Activated CD4-positive, alpha-beta T cell treated with anti-CD3 and anti-CD28 coated beads, Interleukin-2, amount 10 ng/mL, durations not matched to agents 24 days and 14 days (primary cell): ENCODE measurements around the gene DPP10. TPM values are rescaled to one million over a fixed set of nuclear protein-coding genes. Genes with fewer than 3 reads are reported as not detected.
"Not testable (repeated sequence)": the region's sequence is repeated elsewhere in the genome, so short reads cannot be mapped to it uniquely, and the experiment has no call there.

Experiments
- DNase-seq: peaks from one replicate; pipeline ENCODE4 v3.0.0; 2022
- H3K27ac Mint-ChIP-seq: one replicate; pipeline ENCODE4 v1.8.0; 2022; ENCODE audit warnings: mild to moderate bottlenecking, mixed read lengths
- H3K27me3 Mint-ChIP-seq: one replicate; pipeline ENCODE4 v1.8.0; 2022; ENCODE audit warnings: mixed read lengths
- H3K36me3 Mint-ChIP-seq: one replicate; pipeline ENCODE4 v1.8.0; 2022; ENCODE audit warnings: low read depth, mild to moderate bottlenecking, mixed read lengths
- H3K4me1 Mint-ChIP-seq: one replicate; pipeline ENCODE4 v1.8.0; 2021; ENCODE audit warnings: mixed read lengths
- H3K4me3 Mint-ChIP-seq: one replicate; pipeline ENCODE4 v1.8.0; 2022; ENCODE audit warnings: mild to moderate bottlenecking, moderate library complexity, mixed read lengths
- H3K9me3 Mint-ChIP-seq: one replicate; pipeline ENCODE4 v1.8.0; 2021; ENCODE audit warnings: mixed read lengths
- intact Hi-C: fragments of 100-400 bp; cut with micrococcal nuclease; formaldehyde crosslinking; loops from one replicate; pipeline ENCODE4 v1.15.1; 2023
- total RNA-seq: library from RNA; stranded (reverse); gene quantifications from 2 replicates; pipeline ENCODE4 v1.2.3, GENCODE V29; 2022

DPP10 gene
- total RNA-seq, 1 donor from 2014 or later, result not detected

- H3K27ac Mint-ChIP-seq, H3K27me3 Mint-ChIP-seq, DNase-seq, H3K4me3 Mint-ChIP-seq, H3K4me1 Mint-ChIP-seq, H3K9me3 Mint-ChIP-seq, H3K36me3 Mint-ChIP-seq, intact Hi-C loops: not testable (repeated sequence)
These were observed 561.9 kb downstream of the DPP10 start for GRCh38 chr2:115004321-115004720.

GRCh38 chr2:115011721-115012120 is 569.3 kb downstream of the DPP10 start:
- intact Hi-C loops, result no loop called here
- no peak for DNase-seq

GRCh38 chr2:115022013-115022412 is 579.6 kb downstream of the DPP10 start:
- intact Hi-C loops, H3K27ac Mint-ChIP-seq, H3K4me3 Mint-ChIP-seq, H3K9me3 Mint-ChIP-seq, DNase-seq, H3K27me3 Mint-ChIP-seq, H3K36me3 Mint-ChIP-seq, H3K4me1 Mint-ChIP-seq: not testable (repeated sequence)

More at GRCh38 chr2:115011721-115012120, 569.3 kb downstream of the DPP10 start:
- Mint-ChIP-seq H3K4me3 (no peak overlapping the region), H3K27ac (no peak overlapping the region), H3K4me1 (no peaks in the 10 kb centered on the region), H3K27me3 (no peaks in the 10 kb centered on the region), H3K36me3 (no peaks in the 10 kb centered on the region), H3K9me3 (peaks cover 13% of the 10 kb centered on the region)

- no peaks in the 10 kb centered on the region for H3K4me1 Mint-ChIP-seq
These were observed 592.4 kb downstream of the DPP10 start for GRCh38 chr2:115034801-115035200.

GRCh38 chr2:115036818-115037217 is 594.4 kb downstream of the DPP10 start:
- H3K27me3 Mint-ChIP-seq, result no peaks in the 10 kb centered on the region
- intact Hi-C loops, result no loop called here
- H3K4me1 Mint-ChIP-seq, result no peaks in the 10 kb centered on the region
- DNase-seq, result no peak
- H3K9me3 Mint-ChIP-seq, result peaks cover 4% of the 10 kb centered on the region
- H3K27ac Mint-ChIP-seq, result no peak overlapping the region
- no peak overlapping the region for H3K4me3 Mint-ChIP-seq
- no peaks in the 10 kb centered on the region for H3K36me3 Mint-ChIP-seq

More at GRCh38 chr2:115034801-115035200, 592.4 kb downstream of the DPP10 start:
- Mint-ChIP-seq H3K36me3 (no peaks in the 10 kb centered on the region), H3K27ac (no peak overlapping the region), H3K27me3 (no peaks in the 10 kb centered on the region), H3K4me3 (no peak overlapping the region), H3K9me3 (peaks cover 4% of the 10 kb centered on the region)
- no peak for DNase-seq
- intact Hi-C loops, result no loop called here

GRCh38 chr2:115057473-115057872 is 615.0 kb downstream of the DPP10 start:
- H3K4me1 Mint-ChIP-seq, result no peaks in the 10 kb centered on the region
- DNase-seq, result no peak
- H3K27me3 Mint-ChIP-seq, result no peaks in the 10 kb centered on the region
- intact Hi-C loops, result no loop called here
- peaks cover 4% of the 10 kb centered on the region for H3K9me3 Mint-ChIP-seq
- no peaks in the 10 kb centered on the region for H3K36me3 Mint-ChIP-seq
- no peak overlapping the region for H3K4me3 Mint-ChIP-seq
- H3K27ac Mint-ChIP-seq, result no peak overlapping the region

- no peak overlapping the region for H3K4me3 Mint-ChIP-seq
- DNase-seq, result no peak
- no peaks in the 10 kb centered on the region for H3K4me1 Mint-ChIP-seq
- no peaks in the 10 kb centered on the region for H3K36me3 Mint-ChIP-seq
- intact Hi-C loops, result no loop called here
- H3K27ac Mint-ChIP-seq, result no peak overlapping the region
- no peaks in the 10 kb centered on the region for H3K27me3 Mint-ChIP-seq
- no peaks in the 10 kb centered on the region for H3K9me3 Mint-ChIP-seq
These were observed 627.6 kb downstream of the DPP10 start for GRCh38 chr2:115070002-115070401.

- Mint-ChIP-seq H3K36me3 (no peaks in the 10 kb centered on the region), H3K4me3 (no peak overlapping the region), H3K27me3 (no peaks in the 10 kb centered on the region), H3K27ac (no peak overlapping the region), H3K4me1 (no peaks in the 10 kb centered on the region), H3K9me3 (no peaks in the 10 kb centered on the region)
- no peak for DNase-seq
- intact Hi-C loops, result no loop called here
These were observed 629.1 kb downstream of the DPP10 start for GRCh38 chr2:115071534-115071933.

GRCh38 chr2:115075800-115076199 is 633.4 kb downstream of the DPP10 start:
- no peak overlapping the region for H3K27ac Mint-ChIP-seq
- H3K27me3 Mint-ChIP-seq, result no peaks in the 10 kb centered on the region
- no peak for DNase-seq
- H3K4me3 Mint-ChIP-seq, result no peak overlapping the region
- no peaks in the 10 kb centered on the region for H3K4me1 Mint-ChIP-seq
- no peaks in the 10 kb centered on the region for H3K36me3 Mint-ChIP-seq
- intact Hi-C loops, result no loop called here
- no peaks in the 10 kb centered on the region for H3K9me3 Mint-ChIP-seq

- H3K36me3 Mint-ChIP-seq, result no peaks in the 10 kb centered on the region
- no peaks in the 10 kb centered on the region for H3K9me3 Mint-ChIP-seq
- intact Hi-C loops, result no loop called here
- H3K4me3 Mint-ChIP-seq, result no peak overlapping the region
- DNase-seq, result no peak
- H3K27ac Mint-ChIP-seq, result no peak overlapping the region
- H3K27me3 Mint-ChIP-seq, result no peaks in the 10 kb centered on the region
- no peaks in the 10 kb centered on the region for H3K4me1 Mint-ChIP-seq
These were observed 635.2 kb downstream of the DPP10 start for GRCh38 chr2:115077626-115078025.

GRCh38 chr2:115083225-115083624 is 640.8 kb downstream of the DPP10 start:
- no peaks in the 10 kb centered on the region for H3K9me3 Mint-ChIP-seq
- no peak for DNase-seq
- intact Hi-C loops, result no loop called here
- no peaks in the 10 kb centered on the region for H3K36me3 Mint-ChIP-seq
- no peak overlapping the region for H3K4me3 Mint-ChIP-seq
- H3K27ac Mint-ChIP-seq, result no peak overlapping the region
- no peaks in the 10 kb centered on the region for H3K27me3 Mint-ChIP-seq
- no peaks in the 10 kb centered on the region for H3K4me1 Mint-ChIP-seq

GRCh38 chr2:115083711-115084110 is 641.3 kb downstream of the DPP10 start:
- Mint-ChIP-seq H3K9me3 (no peaks in the 10 kb centered on the region), H3K4me3 (no peak overlapping the region), H3K27me3 (no peaks in the 10 kb centered on the region), H3K4me1 (no peaks in the 10 kb centered on the region), H3K36me3 (no peaks in the 10 kb centered on the region), H3K27ac (no peak overlapping the region)
- intact Hi-C loops, result no loop called here
- no peak for DNase-seq

- DNase-seq, result no peak
- Mint-ChIP-seq H3K4me1 (no peaks in the 10 kb centered on the region), H3K4me3 (no peak overlapping the region), H3K36me3 (no peaks in the 10 kb centered on the region), H3K9me3 (no peaks in the 10 kb centered on the region), H3K27me3 (no peaks in the 10 kb centered on the region), H3K27ac (no peak overlapping the region)
- intact Hi-C loops, result no loop called here
These were observed 642.0 kb downstream of the DPP10 start for GRCh38 chr2:115084446-115084845.

GRCh38 chr2:115086051-115086620 is 643.7 kb downstream of the DPP10 start:
- H3K27ac Mint-ChIP-seq, H3K4me1 Mint-ChIP-seq, H3K4me3 Mint-ChIP-seq, intact Hi-C loops, DNase-seq, H3K27me3 Mint-ChIP-seq, H3K9me3 Mint-ChIP-seq, H3K36me3 Mint-ChIP-seq: not testable (repeated sequence)

GRCh38 chr2:115094441-115094840 is 652.0 kb downstream of the DPP10 start:
- Mint-ChIP-seq H3K4me1 (no peaks in the 10 kb centered on the region), H3K27me3 (no peaks in the 10 kb centered on the region)

More at GRCh38 chr2:115094441-115094840, 652.0 kb downstream of the DPP10 start:
- Mint-ChIP-seq H3K9me3 (no peaks in the 10 kb centered on the region), H3K36me3 (no peaks in the 10 kb centered on the region), H3K27ac (no peak overlapping the region), H3K4me3 (no peak overlapping the region)
- DNase-seq, result no peak
- intact Hi-C loops, result no loop called here
